ENCODE results near the gene PSMD14.

- no peak for TF ChIP-seq POLR2A (IDR thresholded peaks at IDR 0.05; ENCODE audit: low read length)
- no peak for TF ChIP-seq GATA1 (IDR thresholded peaks at IDR 0.05; ENCODE audit: low read depth, low read length)
These were observed 29.0 kb downstream of the PSMD14 start for GRCh38 chr2:161337247-161337646.

Measured in erythroblast (primary cell).